Stimulated activated CD4-positive, alpha-beta T cell treated with anti-CD3 and anti-CD28 coated beads, Interleukin-4, amount 100 ng/mL, for 48 hours (primary cell): ENCODE measurements around the gene HSD11B2.
"Not testable (repeated sequence)": the region's sequence is repeated elsewhere in the genome, so short reads cannot be mapped to it uniquely, and the experiment has no call there.

Source experiments
- DNase-seq, 2 donors: peaks; one replicate each; pipeline ENCODE4 v3.0.0-alpha.2; 2020; ENCODE audit warnings: low read depth in 2 of 2

Gene HSD11B2

GRCh38 chr16:67415421-67415820 lies 15.5 kb upstream of the HSD11B2 start:
- DNase-seq: not testable (repeated sequence)

GRCh38 chr16:67415872-67416793 lies 14.8 kb upstream of the HSD11B2 start, which contains the start of gene ZDHHC1:
Gene ZDHHC1, minus strand, starts transcription at chr16:67416477. Its CDS starts 8,702 bp downstream, at chr16:67407775.
- DNase-seq: peak; percentile 46 to 50

DNA sequence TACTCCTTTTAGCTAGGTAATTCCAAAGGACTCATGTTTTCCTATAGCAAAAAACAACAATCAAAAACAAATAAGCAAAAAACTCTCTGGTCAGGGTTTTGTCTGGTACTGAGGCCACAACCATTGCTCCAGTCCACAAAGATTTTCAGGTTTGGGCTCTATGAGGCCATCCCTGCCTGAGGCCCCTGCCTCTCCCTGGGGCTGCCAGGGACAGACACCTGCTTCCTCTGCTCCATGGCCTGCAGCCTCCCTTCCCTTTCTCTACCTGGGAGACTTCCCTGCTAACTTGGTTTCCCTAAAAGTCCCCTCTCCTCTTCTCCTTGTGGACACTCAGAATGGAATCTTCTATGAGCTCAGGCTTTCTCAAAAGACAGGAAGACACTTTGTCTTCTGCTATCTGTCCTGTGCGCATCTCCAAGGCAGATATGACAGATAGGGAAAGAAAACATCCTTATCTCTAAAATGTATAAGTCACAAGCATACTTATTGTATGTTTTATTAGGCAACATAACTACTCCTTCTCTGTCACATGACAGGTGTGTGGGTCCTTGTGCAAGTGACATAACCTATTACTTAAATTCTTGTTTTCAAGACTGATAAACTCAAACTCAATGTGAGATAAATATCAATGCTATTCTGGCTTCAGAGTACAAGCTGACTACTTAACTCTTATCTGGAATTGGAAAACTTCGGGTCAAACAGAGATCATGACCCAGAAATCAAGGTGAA lies 13.4 kb upstream of the HSD11B2 start:
- no peak for DNase-seq

DNA sequence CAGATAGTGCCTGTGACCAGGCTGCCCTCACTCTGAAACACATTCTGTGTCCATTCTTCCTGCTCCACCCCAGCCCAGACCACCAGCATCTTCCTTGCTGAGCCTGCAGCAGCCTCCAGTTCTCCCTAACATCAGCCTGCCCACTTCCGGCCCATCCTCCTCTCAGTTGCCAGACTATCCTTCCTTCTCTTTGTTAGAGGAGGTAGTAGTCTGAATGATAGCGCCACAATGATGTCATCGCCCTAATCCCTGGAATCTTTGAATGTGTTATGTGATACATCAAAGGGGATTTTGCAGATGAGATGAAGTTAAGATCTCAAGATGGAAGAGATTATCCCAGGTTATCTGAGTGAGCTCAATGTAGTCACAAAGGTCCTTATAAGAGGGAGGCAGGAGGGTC lies 11.4 kb upstream of the HSD11B2 start:
- DNase-seq: no peak

- no peak for DNase-seq
Observed at GRCh38 chr16:67419931-67420330, 11.0 kb upstream of the HSD11B2 start.

- DNase-seq: no peak
Observed at GRCh38 chr16:67421030-67421429, 9.9 kb upstream of the HSD11B2 start.

GRCh38 chr16:67423015-67423414 lies 7.9 kb upstream of the HSD11B2 start:
- DNase-seq: no peak

- no peak for DNase-seq
Observed at GRCh38 chr16:67423611-67424260, 7.2 kb upstream of the HSD11B2 start.

DNA sequence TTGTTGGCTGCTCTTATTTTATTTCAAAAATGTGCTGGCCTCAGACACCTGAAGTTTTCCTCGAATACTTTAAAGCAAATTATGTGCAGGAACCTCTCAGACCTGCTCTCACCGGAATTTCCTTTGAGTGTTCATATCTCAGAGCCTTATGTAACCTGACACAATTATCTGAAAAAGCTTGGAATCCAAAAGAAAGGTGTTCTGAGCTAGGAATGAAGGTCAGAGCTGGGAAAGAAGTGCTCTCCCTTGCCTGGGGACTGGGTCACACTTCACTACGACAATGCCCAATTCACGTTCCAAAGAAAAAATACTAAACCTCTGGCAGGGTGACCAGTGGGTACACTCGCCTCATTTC lies 6.7 kb upstream of the HSD11B2 start:
- DNase-seq: no peak

GRCh38 chr16:67425061-67425460 lies 5.9 kb upstream of the HSD11B2 start:
- DNase-seq: no peak

DNA sequence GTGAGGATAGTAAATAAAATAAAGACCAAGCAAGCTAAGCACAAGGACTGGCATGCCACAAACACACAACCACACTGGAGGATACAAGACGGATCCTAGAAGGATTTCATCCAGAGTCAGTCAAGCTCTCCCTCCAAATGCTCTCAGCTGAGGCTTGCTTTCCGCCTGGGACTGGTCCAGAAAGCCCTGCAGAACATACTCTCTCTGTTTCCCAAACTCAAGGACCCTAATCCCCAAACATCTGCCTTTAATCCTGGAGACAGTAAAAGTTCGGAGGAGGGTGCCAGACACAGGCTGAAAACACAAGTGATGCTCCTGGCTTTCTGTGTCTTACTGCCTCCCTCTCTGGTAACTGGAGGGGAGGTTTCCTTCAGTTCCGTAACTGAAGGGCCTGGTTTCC lies 5.3 kb upstream of the HSD11B2 start:
- no peak for DNase-seq

DNA sequence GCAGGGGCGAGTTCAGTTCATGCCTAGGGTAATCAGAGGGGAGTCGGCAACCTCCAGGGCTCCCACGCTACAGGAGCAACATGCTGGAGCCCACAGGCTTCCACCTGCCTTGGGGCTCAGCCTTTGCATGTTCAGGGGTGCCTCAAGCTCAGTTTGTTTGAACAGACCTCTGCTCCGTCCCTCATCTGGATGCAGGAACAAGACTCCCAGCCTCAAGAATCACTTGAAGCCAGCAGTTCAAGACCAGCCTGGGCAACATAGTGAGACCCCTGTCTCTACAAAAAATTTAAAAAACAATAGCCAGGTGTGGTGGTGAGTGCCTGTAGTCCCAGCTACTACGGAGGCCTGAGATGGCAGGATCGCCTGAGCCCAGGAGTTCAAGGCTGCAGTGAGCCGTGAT lies 4.9 kb upstream of the HSD11B2 start:
- DNase-seq: no peak

DNA sequence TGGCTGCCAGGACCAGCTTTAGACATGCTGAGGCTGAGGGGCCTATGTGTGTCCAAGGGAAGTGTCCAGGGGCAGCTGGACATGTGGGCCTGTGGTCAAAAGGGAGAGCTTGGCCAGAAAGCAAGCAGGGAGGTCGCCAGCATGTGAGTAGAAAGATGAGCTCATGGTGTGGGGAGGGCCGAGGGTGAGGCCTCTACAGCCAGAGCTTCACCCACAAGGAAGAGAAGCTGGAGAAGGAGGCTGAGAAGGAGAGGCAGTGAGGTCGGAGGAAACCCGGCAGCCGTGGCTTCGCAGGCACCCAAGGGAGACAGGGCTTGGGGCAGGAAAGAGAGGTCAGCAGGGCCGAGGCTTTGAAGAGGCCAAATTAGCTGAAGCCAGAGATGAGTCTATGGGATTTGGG lies 4.0 kb upstream of the HSD11B2 start:
- no peak for DNase-seq

GRCh38 chr16:67428146-67428731 lies 2.7 kb upstream of the HSD11B2 start:
- peak; percentile 47 to 53 for DNase-seq

GRCh38 chr16:67429053-67429798 lies 1.7 kb upstream of the HSD11B2 start:
- DNase-seq: no peak

- DNase-seq: no peak
Observed at GRCh38 chr16:67429799-67430503, 970 bp upstream of the HSD11B2 start.

DNA sequence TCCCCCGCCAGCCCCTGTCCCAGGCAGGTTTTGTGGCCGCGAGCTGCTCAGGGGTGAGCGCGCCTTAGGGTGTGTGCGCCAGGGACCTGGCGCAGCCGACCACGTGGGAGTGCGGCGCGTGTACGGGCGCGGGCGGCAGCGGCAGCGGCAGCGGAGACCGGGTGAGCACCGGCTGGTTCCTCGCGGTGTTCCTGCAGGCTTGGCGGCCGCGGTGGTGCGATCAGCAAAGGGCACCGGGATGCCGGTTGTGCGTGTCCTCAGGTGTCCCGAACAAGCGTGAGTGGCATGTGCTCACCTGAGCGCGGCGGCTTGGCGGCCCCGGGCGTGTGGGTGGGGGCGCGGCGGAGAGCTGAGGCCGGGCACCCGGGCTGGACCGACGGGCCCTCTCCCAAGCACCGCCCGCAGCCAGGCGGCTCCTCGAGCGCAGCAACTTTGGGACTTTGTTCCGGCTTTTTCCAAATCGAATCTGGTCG lies 381 bp upstream of the HSD11B2 start:
- peak in 1 of 2 donors; percentile 28 for DNase-seq

- no peak for DNase-seq
Observed at GRCh38 chr16:67431775-67432505, 1.0 kb downstream of the HSD11B2 start.

- DNase-seq: no peak
Observed at GRCh38 chr16:67432506-67432890, 1.6 kb downstream of the HSD11B2 start.
